NAMALWA (cell line): ENCODE results near the gene PKNOX2.

Source experiments
- DNase-seq: peaks from one replicate; pipeline ENCODE4 v3.0.0-alpha.2; 2015; ENCODE audit warnings: low spot score

PKNOX2 gene

DNA sequence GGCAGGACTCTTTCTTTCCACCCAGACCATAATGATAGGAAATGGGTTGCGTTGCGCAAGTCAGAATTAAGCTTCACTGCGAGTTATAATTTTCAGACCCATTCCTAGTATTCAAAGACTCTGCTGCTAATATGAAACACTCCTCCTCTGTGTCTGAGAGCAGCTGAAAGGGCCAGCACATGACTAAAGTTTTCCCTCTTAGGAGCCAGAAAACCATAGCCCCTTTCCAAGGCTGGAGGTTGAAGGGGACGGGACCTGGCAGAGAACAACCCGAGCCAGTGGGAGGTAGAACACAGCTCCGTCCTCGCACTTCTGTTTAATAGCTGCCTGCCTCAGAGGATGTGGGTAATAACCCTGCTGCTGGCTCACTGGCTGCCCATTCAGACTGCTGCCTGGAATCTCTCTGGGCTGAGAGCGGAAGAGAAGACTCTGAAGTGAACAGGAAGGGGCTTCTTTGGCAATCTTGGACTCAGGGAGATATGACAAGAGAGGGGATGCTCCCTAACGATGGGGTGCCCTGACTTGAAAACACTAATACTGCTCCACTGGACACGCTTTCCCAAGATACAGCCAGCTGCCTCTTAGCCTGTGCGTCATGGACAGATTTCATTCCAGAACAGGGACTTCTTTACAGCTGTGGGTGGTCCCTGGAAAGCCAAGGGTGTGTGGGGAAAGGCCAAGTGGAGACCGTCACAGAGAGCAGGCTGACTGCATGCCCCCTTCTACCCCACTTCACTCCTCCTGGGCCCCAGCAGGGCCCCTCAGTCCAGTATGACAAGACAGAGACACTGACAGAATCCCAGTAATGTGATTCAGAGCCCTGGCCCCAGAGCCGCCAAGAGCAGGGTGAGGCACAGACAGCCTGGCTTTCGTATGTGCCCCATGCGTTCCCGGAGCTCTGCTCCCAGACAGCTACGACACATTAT lies 174.6 kb downstream of the PKNOX2 start:
- DNase-seq, result no peak

DNA sequence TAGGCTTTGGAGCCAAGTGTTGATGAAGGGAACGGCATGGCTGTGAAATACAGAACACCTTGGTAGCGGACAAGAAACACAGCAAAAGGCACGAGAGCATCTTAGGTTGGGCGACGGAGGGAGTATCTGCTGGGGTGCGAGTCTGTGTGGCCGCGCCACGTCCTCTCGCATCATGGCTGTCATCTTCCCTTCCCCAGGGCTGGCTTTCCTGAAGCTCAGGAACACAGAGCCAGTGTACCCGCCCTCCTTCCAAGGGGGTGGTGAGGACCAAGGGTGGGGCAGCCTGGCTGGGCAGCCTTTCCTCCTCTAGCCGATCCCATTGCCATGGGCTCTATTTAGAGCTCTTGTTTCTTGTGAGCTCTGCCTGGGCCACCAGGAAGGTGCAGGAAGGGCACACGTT lies 177.1 kb downstream of the PKNOX2 start:
- DNase-seq, result no peak

DNA sequence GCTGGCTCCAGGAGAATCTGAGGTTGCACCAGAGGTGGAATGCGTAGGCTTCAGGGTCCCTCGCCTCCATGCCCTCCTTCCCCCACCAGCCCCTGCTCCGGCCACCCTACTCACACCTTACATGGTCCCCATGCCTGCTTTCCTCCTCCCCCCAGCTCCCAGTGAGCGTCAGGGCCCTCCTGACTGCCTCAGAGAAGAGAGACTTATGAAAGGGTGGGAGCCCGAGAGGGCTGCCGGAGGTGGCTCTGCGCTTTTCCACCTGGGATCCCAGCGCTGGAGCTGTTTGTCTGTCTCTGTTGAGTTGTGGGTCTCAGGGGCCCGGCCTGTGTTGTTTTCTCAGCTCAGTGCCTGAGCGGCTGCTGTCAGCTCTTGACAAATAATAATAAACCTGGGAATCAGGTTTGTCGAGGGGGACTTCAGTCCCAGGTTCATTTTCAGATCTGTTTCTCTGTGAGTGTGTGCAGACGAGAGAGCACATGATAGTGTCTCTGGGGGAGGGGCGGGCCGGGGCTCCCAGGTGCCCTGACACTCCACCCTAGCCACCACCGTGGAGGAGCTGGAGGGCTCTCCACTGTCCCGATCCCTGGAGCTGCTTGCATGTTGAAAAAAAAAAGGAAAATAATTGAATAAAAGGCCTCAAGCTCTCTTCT lies 177.9 kb downstream of the PKNOX2 start:
- DNase-seq, result no peak

DNA sequence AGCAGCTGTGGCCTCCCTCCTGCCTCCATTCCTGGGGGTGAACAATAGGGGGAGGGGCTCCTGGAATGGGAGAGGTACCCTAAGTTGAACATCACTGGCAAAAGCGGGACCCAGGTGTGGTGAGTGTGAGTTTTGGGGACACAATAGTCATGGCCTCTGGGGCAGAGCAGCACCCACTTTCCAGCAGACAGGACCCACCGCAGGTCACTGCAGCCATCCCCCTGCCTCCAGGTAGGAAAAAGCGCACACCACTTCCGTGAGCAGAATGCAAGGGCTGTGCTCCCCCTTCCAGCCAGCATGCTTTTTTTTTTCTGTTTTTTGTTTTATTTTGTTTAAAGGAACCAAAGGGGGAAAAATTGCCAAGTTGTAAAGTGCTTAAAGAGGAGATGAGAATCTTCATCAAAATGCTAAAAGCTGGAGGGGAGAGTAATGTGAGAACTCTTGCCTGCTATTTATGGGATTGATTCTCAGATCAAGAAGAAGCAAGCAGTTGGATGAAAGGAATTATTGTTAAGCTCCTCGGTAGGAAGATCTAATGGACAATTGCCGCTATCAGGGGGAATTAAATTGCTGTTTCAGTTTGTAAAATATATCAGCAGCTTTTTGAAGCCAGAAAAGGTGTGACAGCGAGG lies 178.7 kb downstream of the PKNOX2 start:
- DNase-seq, result no peak

DNA sequence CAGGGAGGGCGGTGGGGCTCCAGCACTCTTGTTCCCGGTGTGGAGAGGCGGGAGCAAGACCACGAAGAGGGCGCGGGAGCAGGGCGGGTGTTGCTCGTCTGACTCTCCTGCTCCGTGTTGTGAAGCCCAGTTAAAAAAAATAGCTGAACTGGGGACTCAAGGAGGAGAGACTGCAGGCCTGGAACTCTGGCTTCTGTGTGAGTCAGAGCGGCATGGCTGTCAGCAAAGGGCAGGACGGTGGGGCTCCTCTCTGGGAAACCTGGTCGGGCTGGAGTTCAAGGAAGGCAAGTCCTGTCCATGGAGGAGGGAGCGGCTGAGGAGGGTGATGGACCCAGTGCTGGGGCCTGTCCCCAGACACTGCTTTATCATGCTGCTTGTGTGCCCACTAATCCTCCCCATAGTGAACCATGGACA lies 179.2 kb downstream of the PKNOX2 start:
- no peak for DNase-seq

DNA sequence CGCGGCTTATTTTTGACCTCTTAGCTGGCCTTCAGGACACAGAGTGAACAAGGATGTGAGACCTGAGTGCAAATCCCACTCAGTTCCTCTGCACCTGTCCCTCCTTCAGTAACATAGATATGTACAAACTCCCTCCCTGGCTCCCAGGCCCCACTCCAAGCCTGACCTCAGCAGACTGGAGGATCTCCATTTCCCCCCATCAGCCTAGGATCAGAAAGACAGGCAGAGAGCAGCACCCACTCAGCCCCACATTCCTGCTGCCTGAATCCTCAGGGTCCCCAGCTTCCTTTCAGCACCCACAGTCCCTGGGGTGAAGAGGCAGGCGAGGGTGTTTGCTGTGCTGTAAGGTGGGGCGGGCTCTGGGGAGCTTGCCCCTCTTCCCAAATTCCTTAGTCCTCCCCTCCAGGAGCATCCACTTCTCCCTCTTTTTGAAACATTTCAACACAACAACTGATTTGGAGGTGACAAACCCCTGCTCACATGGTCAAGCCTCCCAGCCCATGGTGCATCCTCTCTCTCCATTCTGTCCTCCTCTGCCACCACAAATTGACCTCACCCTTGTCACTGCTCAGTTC lies 180.4 kb downstream of the PKNOX2 start:
- DNase-seq, result no peak

DNA sequence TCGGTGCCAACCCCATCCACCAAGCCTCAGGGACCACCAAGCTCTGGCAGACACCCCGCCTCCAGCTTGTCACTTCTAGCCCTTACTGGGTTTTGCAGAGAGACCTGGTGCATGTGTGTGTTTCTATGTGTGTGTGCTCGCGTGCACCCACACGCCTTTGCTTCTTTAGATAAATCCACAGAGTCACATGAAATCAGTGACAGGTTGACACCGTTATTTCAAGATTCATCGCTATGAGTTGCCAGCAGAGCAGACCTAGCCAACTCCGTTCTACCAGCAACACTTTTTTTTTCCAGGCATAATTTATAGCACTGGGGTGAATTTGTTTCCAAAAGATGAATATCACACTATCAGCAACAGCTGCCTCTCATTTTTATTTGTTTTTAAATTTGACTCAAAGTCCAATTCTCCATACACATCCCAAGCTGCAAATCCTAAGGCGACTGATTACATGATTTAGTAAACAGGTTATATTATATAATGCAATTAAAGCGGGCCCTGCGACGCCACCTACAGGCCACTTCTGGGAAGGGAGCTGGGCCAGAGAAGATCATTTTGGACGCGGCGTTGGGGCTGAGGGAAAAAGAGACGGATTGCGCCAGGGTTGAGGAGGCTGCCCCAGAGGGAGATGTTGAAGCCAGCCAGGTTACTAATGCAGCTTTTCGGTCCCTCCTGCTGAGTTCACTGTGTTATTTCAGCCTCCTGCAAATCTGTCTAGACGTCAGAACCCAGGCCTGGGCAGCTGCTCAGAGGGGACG lies 181.0 kb downstream of the PKNOX2 start:
- DNase-seq, result peak; percentile 64

DNA sequence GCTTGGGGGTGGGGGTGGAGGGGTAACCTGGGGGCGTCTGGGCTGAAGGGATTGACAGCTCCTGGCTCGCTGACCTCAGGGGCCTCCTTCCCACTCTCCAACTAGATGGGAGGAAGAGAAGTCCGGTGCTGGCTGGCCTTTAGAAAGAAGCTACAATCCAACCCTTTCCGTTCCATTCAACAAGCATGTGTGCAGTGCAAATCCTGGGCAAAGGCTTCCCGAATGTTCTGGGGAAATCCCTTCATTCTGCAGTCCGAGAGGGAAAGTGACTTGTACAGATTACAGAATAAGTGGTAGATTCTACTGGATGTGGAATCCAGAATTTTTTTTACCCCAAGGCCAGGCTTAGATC lies 181.6 kb downstream of the PKNOX2 start:
- DNase-seq, result no peak

DNA sequence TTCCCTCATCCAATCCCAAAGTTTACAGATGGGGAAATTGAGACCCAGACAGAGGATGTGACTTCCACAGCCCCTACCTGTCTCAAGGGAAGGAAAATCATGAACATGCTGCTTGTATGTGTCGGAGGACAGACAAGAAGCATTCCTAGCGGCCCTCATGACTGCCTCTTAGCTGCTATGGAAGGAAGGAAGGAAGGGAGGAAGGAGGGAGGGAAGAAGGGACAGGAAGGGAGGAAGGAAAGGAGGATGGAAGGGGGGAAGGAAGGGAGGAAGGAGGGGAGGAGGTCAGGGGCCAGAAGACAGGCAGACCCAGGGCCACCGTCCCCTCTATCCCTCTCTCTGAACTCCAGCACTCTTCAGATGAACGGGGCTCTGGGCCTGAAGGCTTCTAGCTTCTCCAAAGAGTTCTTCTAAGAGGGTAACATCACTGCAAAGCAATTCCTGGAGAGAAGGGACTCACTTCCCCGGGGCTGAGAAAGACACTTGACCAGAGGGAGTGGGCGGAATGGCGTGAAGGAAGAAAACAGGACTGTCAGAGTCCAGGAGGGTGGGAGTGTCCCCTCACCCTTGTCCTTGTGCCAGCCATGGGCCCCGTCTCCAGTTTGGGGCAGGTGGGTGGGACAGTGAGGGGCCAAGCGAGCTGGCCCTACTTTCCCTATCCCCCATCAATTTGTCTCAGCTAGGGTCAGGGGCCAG lies 182.2 kb downstream of the PKNOX2 start:
- no peak for DNase-seq

DNA sequence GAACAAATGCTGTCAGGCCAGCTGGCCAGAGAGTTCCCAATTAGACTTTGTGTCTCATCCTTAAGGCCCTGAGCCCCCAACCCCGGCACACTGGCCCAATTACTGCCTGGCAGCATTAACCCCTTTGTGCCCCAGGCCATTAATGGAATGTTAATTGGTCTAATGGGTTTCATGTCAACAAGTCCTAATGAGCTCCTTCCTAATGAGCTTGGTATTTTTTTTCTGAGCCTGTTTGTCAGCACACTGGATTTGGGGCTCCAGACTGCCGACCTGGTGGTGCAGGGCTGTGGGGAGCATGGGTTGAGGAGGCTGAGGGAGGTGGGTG lies 182.7 kb downstream of the PKNOX2 start:
- no peak for DNase-seq

DNA sequence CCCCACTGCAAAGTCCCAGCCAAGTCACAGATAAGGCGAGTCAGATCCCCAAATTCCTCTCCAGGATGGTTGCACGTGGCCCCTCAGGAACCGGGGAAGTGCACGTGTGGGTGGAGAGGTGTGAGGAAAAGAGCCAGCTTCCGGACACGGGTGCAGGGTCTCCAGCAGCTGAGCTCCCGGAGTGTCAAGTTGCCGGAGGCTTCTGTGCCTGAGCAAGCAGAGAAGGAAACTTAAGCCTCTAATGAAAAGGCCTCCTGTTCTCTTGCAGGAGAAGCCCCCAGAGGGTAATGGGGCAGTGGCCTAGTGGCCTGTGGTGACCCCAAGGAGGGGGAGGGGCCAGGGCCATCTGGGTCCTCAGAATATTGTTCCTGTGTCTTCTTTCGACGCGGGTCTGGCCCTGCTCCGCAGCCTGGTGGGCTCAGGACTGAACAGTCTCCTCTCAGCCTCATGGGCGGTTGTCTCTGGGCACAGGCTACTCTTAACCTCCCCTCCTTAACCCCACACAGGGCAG lies 183.6 kb downstream of the PKNOX2 start:
- no peak for DNase-seq

DNA sequence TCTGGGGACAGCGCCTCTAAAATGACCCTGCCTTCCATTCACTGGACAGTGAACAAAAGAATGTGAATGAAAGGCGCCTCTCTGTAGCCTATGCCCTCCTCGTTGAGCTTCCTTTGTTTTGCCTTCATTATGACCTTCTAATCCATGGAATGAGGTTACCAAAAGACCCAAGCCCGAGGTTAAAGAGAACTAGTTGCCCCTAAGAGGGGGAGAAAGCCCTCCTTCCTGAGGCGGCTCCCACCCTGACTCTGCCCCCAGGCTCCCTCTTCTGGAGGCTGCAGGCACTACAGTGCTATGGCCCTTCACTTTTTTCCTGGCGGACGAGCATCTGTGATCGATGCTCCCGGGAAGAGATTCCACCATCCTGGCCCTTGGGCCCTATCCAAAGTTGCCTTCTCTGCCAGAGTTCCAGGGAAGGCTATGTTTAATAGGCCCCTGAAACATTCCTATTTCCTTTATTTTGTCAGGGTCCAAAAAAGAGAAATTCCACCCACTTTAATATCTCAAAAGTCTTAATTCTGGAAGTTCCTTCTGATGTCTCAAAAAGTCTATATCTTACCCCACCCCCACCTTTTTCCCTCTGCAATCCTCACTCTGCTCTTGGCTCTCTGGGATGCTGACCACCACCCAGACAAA lies 184.2 kb downstream of the PKNOX2 start:
- DNase-seq, result peak; percentile 62

DNA sequence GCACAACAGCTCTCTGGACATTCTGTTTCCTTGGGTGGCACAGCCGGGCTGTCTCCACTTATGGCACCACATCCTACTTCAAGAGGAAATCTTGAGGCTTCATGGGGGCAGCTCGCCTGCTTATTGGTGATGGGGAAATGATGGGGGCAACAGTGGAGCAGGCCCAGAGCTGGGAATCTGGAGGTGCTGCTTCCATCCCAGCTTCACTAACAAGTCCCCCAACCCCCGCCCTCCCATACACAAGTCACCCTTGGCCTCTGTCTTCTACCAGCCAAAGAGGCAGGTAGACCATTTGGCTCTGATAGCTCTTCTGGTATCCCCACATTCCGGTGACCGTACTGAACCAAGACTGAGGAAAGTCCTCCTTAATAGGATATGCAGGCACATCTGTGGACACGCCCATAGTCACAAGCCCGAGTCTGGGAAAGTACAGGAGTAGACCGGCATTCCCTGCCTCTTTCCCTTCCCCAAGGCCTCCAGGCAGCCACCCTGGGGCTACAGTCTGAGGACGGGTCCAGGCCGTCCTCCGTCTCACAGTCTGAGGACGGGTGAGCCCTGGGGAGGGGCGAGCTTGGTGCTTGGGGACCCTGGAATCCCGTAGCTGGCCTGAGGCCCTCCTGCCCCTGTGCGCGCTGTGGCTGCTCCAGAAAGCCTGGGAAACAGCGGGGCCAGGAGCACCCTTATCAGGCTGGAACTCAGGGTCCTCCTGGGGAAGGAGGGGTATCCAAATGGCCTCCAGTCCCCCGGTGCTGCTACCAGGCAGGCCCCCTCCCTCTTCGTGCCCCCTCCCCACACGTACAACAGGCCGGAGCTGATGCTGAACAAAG lies 185.9 kb downstream of the PKNOX2 start:
- no peak for DNase-seq

DNA sequence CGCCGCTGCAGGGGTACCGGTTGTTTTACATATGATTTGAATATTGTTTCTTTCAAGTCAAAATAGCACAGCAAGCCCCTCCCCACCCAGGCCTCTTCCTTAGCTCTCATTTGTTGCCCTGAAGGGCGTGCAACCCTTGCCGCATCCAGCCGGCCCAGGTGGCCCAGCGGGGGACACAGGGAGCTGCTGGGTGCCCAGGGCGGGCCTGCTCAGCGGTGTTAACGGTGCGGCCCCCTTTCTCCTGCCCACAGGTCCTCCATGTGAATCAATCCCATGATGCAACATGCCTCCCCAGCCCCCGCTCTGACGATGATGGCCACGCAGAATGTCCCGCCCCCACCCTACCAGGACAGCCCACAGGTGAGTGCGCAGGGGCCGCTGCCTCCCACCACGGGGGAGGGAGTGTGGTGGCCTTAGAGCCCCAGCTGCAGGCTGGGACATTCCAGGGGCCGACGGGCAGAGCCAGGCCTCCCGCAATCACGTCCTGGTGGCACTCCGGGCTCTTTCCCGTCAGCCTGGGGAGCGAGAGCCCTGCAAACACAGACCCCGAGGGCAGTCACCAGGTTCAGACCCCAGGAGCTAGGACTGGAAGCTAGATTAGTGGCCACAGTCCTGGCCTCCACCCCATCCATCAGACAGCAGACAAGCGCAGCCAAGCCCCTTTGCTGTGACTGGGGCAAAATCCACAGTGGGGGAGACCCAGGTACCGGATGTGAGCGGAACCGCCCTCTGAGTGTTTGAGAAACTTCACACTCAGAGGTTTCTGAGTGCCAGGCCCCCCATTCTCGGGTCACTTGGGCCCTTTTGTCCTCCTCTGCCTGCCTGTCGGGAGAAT lies 186.7 kb downstream of the PKNOX2 start:
- DNase-seq, result no peak

DNA sequence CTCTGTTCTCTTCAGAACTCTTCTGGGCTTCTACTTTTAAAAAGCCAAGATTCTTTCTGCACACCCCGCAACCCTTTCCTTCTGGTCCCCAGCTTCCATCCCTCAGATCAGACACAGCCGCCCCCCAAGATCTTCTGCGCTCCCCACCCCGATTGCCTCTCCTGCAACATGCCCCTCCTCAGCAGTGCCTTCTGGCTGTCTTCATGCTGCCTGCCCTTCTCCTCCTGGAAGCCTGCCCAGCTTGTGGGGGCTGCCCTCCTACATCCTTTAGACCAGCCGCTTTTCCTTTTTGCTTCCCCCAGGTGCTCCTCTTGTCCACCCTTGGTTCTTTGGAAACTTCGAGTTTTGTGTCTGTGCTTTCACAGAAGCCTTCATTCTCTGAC lies 187.3 kb downstream of the PKNOX2 start:
- DNase-seq, result no peak

DNA sequence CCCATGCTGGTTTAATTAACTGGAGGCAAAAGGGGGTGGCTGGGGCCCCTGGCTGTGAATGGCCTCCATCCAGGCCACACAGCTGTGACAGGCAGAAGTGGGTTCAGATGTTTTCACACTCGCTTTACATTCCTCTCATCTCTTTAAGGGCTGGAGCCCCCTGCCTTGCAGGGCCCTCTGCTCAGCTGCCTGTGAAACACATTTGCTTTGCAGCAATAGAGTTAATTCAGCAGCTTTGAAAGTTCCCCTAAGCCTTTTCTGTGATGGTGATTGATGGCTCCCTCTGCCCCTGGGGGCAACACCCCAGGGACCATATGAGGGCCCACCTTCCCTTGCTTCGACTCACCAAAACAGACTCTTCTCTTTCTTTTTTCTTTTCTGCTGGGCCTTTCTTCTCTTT lies 192.2 kb downstream of the PKNOX2 start:
- DNase-seq, result no peak

DNA sequence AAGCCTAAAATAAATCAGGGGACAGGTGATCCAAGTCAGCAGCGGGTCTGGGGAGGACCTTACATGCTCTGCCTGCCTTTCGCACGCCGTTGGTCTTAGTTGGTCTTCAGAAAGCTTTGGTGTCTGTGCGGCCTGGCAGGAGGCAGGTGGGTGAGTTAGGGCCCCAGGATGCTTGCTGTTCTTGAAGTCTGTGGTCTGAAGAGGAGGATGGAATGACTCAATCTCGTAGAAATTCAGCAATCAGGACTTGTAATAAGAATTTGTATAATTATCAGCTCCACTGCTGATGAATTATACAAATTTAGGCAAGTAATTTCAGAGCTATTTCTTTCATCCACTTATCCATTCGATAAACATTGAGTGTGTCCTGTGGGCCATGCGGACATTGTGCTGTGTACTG lies 193.0 kb downstream of the PKNOX2 start:
- DNase-seq, result no peak

DNA sequence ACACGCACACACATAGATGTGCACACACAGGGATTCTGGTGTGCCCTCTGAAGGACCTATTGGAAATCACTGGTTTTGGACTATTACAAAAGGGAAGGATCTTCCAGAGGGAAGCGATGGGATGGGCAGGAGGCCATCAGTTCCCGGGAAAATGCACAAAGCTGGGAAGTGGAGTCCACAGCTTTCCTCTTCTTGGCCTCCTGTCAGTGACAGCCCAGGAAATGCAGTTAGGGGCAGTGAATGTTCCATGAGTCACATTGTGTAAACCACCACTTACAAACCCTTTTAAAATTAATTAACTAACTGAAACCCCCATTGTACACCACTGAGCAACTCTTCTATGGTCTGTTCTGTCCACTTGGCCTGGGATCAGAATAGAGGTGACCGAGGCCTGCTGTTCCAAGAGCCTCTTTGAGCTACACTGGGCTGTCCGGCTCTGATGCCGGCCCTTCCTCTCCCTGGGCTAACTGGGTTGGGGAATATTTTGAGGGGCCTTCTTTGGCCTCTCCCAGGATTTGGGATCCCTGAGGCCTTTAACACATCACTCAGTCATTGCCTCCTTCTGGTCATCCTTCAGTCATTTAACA lies 193.8 kb downstream of the PKNOX2 start:
- no peak for DNase-seq

DNA sequence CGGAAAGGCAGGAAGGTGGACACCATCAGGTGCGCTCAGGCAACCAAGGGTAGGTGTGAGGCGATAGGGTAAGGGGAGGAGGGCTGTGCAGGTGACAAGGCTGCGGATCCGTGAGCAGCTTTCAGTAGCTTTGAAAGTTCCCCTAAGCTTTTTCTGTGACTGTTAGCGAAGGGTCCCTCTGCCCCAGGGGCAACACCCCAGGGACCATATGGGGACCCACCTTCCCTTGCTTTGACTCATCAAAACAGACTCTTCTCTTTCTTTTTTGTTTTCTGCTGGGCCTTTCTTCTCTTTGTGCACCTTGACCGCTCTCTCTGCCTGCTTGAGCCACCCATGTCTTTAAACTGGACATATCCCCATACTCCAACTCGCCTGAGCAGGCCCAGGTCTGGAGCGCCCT lies 194.6 kb downstream of the PKNOX2 start:
- DNase-seq, result no peak
